CD14-positive monocyte (primary cell): ENCODE results near the gene CAV1. TPM values are rescaled to one million over a fixed set of nuclear protein-coding genes. Genes with fewer than 3 reads are reported as not detected.

Experiments used
- DNase-seq, 3 donors: peaks; one replicate each; pipeline ENCODE4 v3.0.0-alpha.2; 2011 to 2022
- H2AFZ ChIP-seq: 2 replicates; pipeline ENCODE4 v1.6.0; 2012; ENCODE audit warnings: mild to moderate bottlenecking, low read depth, low read length, inconsistent platforms; ENCODE audit not compliant: insufficient read depth, poor library complexity, severe bottlenecking
- H3K27ac ChIP-seq, 2 donors: 1 replicate in 1 of 2; 2 replicates in 1 of 2; pipeline ENCODE4 v1.5.1; 2012 to 2013; ENCODE audit warnings: low read length in 2 of 2, control low read depth in 1 of 2, inconsistent platforms in 1 of 2, low read depth in 1 of 2, mild to moderate bottlenecking in 1 of 2
- H3K27me3 ChIP-seq, 2 donors: one replicate each; pipeline versions ENCODE4 v1.6.0 to v1.6.1; 2011 to 2013; ENCODE audit warnings: low read length in 2 of 2; ENCODE audit not compliant: control insufficient read depth in 2 of 2, insufficient read depth in 2 of 2
- H3K36me3 ChIP-seq, 2 donors: replicated peaks in 1 of 2; 1 replicate in 1 of 2; 2 replicates in 1 of 2; pipeline versions ENCODE4 v1.5.1 to v1.6.1; 2012 to 2013; ENCODE audit warnings: low read length in 2 of 2, control low read depth in 1 of 2, inconsistent platforms in 1 of 2, mild to moderate bottlenecking in 1 of 2; ENCODE audit not compliant: insufficient read depth in 2 of 2, control insufficient read depth in 1 of 2
- H3K4me1 ChIP-seq, 2 donors: 1 replicate in 1 of 2; 2 replicates in 1 of 2; pipeline versions ENCODE4 v1.5.1 to v1.6.1; 2012 to 2013; ENCODE audit warnings: low read length in 2 of 2, control low read depth in 1 of 2, inconsistent platforms in 1 of 2, mild to moderate bottlenecking in 1 of 2, moderate library complexity in 1 of 2; ENCODE audit not compliant: insufficient read depth in 2 of 2, control insufficient read depth in 1 of 2
- H3K4me2 ChIP-seq: replicated peaks from 2 replicates; pipeline ENCODE3; 2012; ENCODE audit warnings: low read length, moderate library complexity, mild to moderate bottlenecking; ENCODE audit not compliant: poor library complexity, severe bottlenecking; ENCODE audit errors: extremely low read depth
- H3K4me3 ChIP-seq, 3 experiments: fragments of 200-600 bp in 1 of 3; sonication (generic) in 1 of 3; replicated peaks in 1 of 3; 1 replicate in 2 of 3; 2 replicates in 1 of 3; pipeline ENCODE4 v1.5.1; 2011 to 2013; ENCODE audit warnings: low read length in 3 of 3, mild to moderate bottlenecking in 3 of 3, control low read depth in 2 of 3, low read depth in 2 of 3, inconsistent platforms in 1 of 3, moderate library complexity in 1 of 3
- H3K79me2 ChIP-seq: 2 replicates; pipeline ENCODE4 v1.6.0; 2012; ENCODE audit warnings: mild to moderate bottlenecking, control low read depth, inconsistent platforms, low read length, moderate library complexity; ENCODE audit not compliant: insufficient read depth
- H3K9ac ChIP-seq: 2 replicates; pipeline ENCODE4 v1.6.0; 2017; ENCODE audit warnings: low read length, mild to moderate bottlenecking; ENCODE audit not compliant: insufficient read depth, poor library complexity, severe bottlenecking
- H3K9me3 ChIP-seq, 2 donors: replicated peaks in 1 of 2; 1 replicate in 1 of 2; 2 replicates in 1 of 2; pipeline versions ENCODE4 v1.5.1 to v1.6.1; 2012 to 2013; ENCODE audit warnings: low read length in 2 of 2, control low read depth in 1 of 2; ENCODE audit not compliant: control insufficient read depth in 1 of 2, insufficient read depth in 1 of 2
- H4K20me1 ChIP-seq: 2 replicates; pipeline ENCODE4 v1.6.0; 2012; ENCODE audit warnings: mild to moderate bottlenecking, low read length, control low read depth, moderate library complexity; ENCODE audit not compliant: insufficient read depth
- H3K27ac Mint-ChIP-seq, 7 donors: one replicate each; pipeline ENCODE4 v1.8.0; 2020; ENCODE audit warnings: mild to moderate bottlenecking in 7 of 7, mixed read lengths in 7 of 7, moderate library complexity in 6 of 7, inconsistent platforms in 2 of 7
- H3K27me3 Mint-ChIP-seq, 3 donors: one replicate each; pipeline ENCODE4 v1.8.0; 2021 to 2022; ENCODE audit warnings: low read depth in 3 of 3, mild to moderate bottlenecking in 3 of 3, mixed read lengths in 3 of 3, moderate library complexity in 3 of 3, inconsistent platforms in 1 of 3
- H3K36me3 Mint-ChIP-seq, 2 donors: one replicate each; pipeline ENCODE4 v1.8.0; 2020; ENCODE audit warnings: mixed read lengths in 2 of 2, inconsistent platforms in 1 of 2, mild to moderate bottlenecking in 1 of 2
- H3K4me1 Mint-ChIP-seq: one replicate; pipeline ENCODE4 v1.8.0; 2020; ENCODE audit warnings: mild to moderate bottlenecking, mixed read lengths
- H3K4me3 Mint-ChIP-seq, 2 donors: one replicate each; pipeline ENCODE4 v1.8.0; 2020; ENCODE audit warnings: mild to moderate bottlenecking in 2 of 2, mixed read lengths in 2 of 2, moderate library complexity in 1 of 2
- H3K9me3 Mint-ChIP-seq, 7 donors: one replicate each; pipeline ENCODE4 v1.8.0; 2020 to 2022; ENCODE audit warnings: mixed read lengths in 7 of 7, mild to moderate bottlenecking in 6 of 7, moderate library complexity in 6 of 7, inconsistent platforms in 2 of 7
- CTCF ChIP-seq: fragments of 200-600 bp; IDR thresholded peaks from one replicate; pipeline ENCODE4 v1.8.0; 2022; ENCODE audit warnings: antibody characterized with exemption, mild to moderate bottlenecking
- WGBS: methylation state at CpG from one replicate; pipeline ENCODE4 v1.1.5; 2013; ENCODE audit warnings: missing lambda C conversion rate; ENCODE audit not compliant: insufficient coverage; 5-methylcytosine and 5-hydroxymethylcytosine counted together
- intact Hi-C, 2 donors: fragments of 100-400 bp; cut with micrococcal nuclease; formaldehyde crosslinking; loops; one replicate each; pipeline versions ENCODE4 v1.15.0 to v1.15.1; 2023
- polyA plus RNA-seq, 3 donors: library from polyadenylated mRNA; depleted of rRNA in 1 of 3; unstranded in 2 of 3; stranded (reverse) in 1 of 3; fragments of 300-500 nt in 2 of 3; fragments of >200 nt in 1 of 3; fragmentation: Illumina TruSeq in 2 of 3; gene quantifications; 1 replicate in 2 of 3; 2 replicates in 1 of 3; pipeline ENCODE4 v1.2.3, GENCODE V29; 2012 to 2021

Gene CAV1
- polyA plus RNA-seq, 3 donors = not detected

GRCh38 chr7:116517626-116518025 is 7.2 kb upstream of the CAV1 start:
- peak overlapping the region in 1 of 7 donors; percentile 41 for H3K27ac Mint-ChIP-seq
- no peak overlapping the region for H3K9ac ChIP-seq
- no peaks in the 10 kb centered on the region for H3K4me1 ChIP-seq
- H3K4me3 Mint-ChIP-seq = no peak overlapping the region
- peaks cover 12 to 20% (median 12%) of the 10 kb centered on the region in 3 donors for H3K27me3 Mint-ChIP-seq
- no peaks in the 10 kb centered on the region for H4K20me1 ChIP-seq
- H3K79me2 ChIP-seq = no peaks in the 10 kb centered on the region
- no peaks in the 10 kb centered on the region for H3K36me3 Mint-ChIP-seq
- no peak overlapping the region for H3K4me2 ChIP-seq
- intact Hi-C loops = no loop called here
- H3K4me3 ChIP-seq = no peak overlapping the region
- TF ChIP-seq CTCF = no peak
- no peak for DNase-seq
- H3K9me3 ChIP-seq = no peaks in the 10 kb centered on the region
- no peaks in the 10 kb centered on the region for H3K36me3 ChIP-seq
- WGBS = no CpG with 5 or more reads among the region's 1 CpG
- peaks cover 0 to 3% (median 0%) of the 10 kb centered on the region in 7 donors for H3K9me3 Mint-ChIP-seq
- H2AFZ ChIP-seq = no peak overlapping the region
- no peak overlapping the region for H3K27ac ChIP-seq
- H3K27me3 ChIP-seq = peaks cover 7 to 10% of the 10 kb centered on the region in 2 donors
- no peaks in the 10 kb centered on the region for H3K4me1 Mint-ChIP-seq

- Mint-ChIP-seq H3K9me3 (peaks cover 0 to 6% (median 2%) of the 10 kb centered on the region in 7 donors), H3K36me3 (peaks cover 0 to 2% of the 10 kb centered on the region in 2 donors), H3K27me3 (peaks cover 21 to 30% (median 26%) of the 10 kb centered on the region in 3 donors), H3K27ac (no peak overlapping the region), H3K4me3 (no peak overlapping the region), H3K4me1 (no peaks in the 10 kb centered on the region)
- Histone ChIP-seq H3K36me3 (no peaks in the 10 kb centered on the region), H3K9me3 (no peaks in the 10 kb centered on the region), H3K4me3 (no peak overlapping the region), H3K4me2 (no peak overlapping the region), H3K27me3 (peaks cover 18 to 22% of the 10 kb centered on the region in 2 donors), H3K79me2 (no peaks in the 10 kb centered on the region), H4K20me1 (no peaks in the 10 kb centered on the region), H3K9ac (no peak overlapping the region), H2AFZ (no peak overlapping the region), H3K4me1 (no peaks in the 10 kb centered on the region), H3K27ac (no peak overlapping the region)
- no peak for TF ChIP-seq CTCF
- no peak for DNase-seq
- intact Hi-C loops = no loop called here
Observed at GRCh38 chr7:116518961-116519360, 5.9 kb upstream of the CAV1 start.
